Caco-2 (cell line): Measurements from ENCODE around the gene C13orf42. TPM values are rescaled to one million over a fixed set of nuclear protein-coding genes. Genes with fewer than 3 reads are reported as not detected.

ENCODE experiments used
- BruUV-seq: library from RNA; stranded (reverse); fragments of 400-500 nt; replicated peaks from 2 replicates; lab custom pipeline; 2021; lab: Mats Ljungman, UMichigan
- CTCF ChIA-PET: fragments of 300-600 bp; sonication (Branson Sonifier 250); formaldehyde crosslinking; loops from one replicate; lab custom pipeline; 2022; ENCODE audit warnings: antibody characterized with exemption; lab: Charles Lee
- POLR2A ChIA-PET: fragments of 300-600 bp; sonication (Branson Sonifier 250); formaldehyde crosslinking; loops from one replicate; lab custom pipeline; 2022; ENCODE audit warnings: antibody characterized with exemption; lab: Charles Lee
- DNase-seq, 2 experiments: peaks; one replicate each; pipeline versions ENCODE4 v3.0.0 to v3.0.0-alpha.2; 2020 to 2022
- H3K27me3 ChIP-seq: replicated peaks from 2 replicates; pipeline ENCODE4 v1.6.0; 2011; ENCODE audit warnings: low read length; ENCODE audit not compliant: control insufficient read depth, insufficient read depth
- H3K36me3 ChIP-seq: 2 replicates; pipeline ENCODE4 v1.5.1; 2011; ENCODE audit warnings: low read length; ENCODE audit not compliant: control insufficient read depth, insufficient read depth
- H3K4me1 ChIP-seq: fragments of 250-450 bp; sonication (Bioruptor Pico); 2 replicates; pipeline ENCODE4 v1.5.1; 2020; ENCODE audit warnings: mild to moderate bottlenecking
- H3K4me3 ChIP-seq: 2 replicates; pipeline ENCODE4 v1.5.1; 2011; ENCODE audit warnings: low read depth, mild to moderate bottlenecking, control low read depth, low read length
- H3K9me3 ChIP-seq: fragments of 250-450 bp; sonication (Bioruptor Pico); 2 replicates; pipeline ENCODE4 v1.5.1; 2020; ENCODE audit warnings: mild to moderate bottlenecking, moderate library complexity
- H3K27ac Mint-ChIP-seq: one replicate; pipeline ENCODE4 v1.8.0; 2022; ENCODE audit warnings: mixed read lengths; ENCODE audit not compliant: unreplicated experiment
- H3K27me3 Mint-ChIP-seq: one replicate; pipeline ENCODE4 v1.8.0; 2022; ENCODE audit warnings: mixed read lengths; ENCODE audit not compliant: insufficient read depth, unreplicated experiment
- H3K36me3 Mint-ChIP-seq: one replicate; pipeline ENCODE4 v1.8.0; 2022; ENCODE audit warnings: mild to moderate bottlenecking, mixed read lengths; ENCODE audit not compliant: insufficient read depth, unreplicated experiment
- H3K4me1 Mint-ChIP-seq: one replicate; pipeline ENCODE4 v1.8.0; 2022; ENCODE audit warnings: low read depth, mixed read lengths; ENCODE audit not compliant: unreplicated experiment
- H3K4me3 Mint-ChIP-seq: one replicate; pipeline ENCODE4 v1.8.0; 2022; ENCODE audit warnings: mild to moderate bottlenecking, moderate library complexity, mixed read lengths; ENCODE audit not compliant: unreplicated experiment
- H3K9me3 Mint-ChIP-seq: one replicate; pipeline ENCODE4 v1.8.0; 2022; ENCODE audit warnings: mixed read lengths; ENCODE audit not compliant: unreplicated experiment
- CTCF ChIP-seq, 2 experiments: fragments of 200-600 bp in 1 of 2; IDR thresholded peaks; 1 replicate in 1 of 2; 2 replicates in 1 of 2; pipeline versions ENCODE4 v1.5.1 to v1.8.0; 2011 to 2022; ENCODE audit warnings: antibody characterized with exemption in 1 of 2, control low read depth in 1 of 2, inconsistent platforms in 1 of 2, low read depth in 1 of 2, low read length in 1 of 2, mild to moderate bottlenecking in 1 of 2, moderate library complexity in 1 of 2; ENCODE audit not compliant: insufficient read depth in 1 of 2, severe bottlenecking in 1 of 2, unreplicated experiment in 1 of 2
- intact Hi-C: fragments of 100-400 bp; cut with micrococcal nuclease; formaldehyde crosslinking; loops from one replicate; pipeline ENCODE4 v1.10.0; 2022; ENCODE audit not compliant: unreplicated experiment
- total RNA-seq: library from RNA; stranded (reverse); gene quantifications from 2 replicates; pipeline ENCODE4 v1.2.3, GENCODE V29; 2022

The C13orf42 gene
- total RNA-seq, 1 experiment from 2014 or later, result not detected

DNA sequence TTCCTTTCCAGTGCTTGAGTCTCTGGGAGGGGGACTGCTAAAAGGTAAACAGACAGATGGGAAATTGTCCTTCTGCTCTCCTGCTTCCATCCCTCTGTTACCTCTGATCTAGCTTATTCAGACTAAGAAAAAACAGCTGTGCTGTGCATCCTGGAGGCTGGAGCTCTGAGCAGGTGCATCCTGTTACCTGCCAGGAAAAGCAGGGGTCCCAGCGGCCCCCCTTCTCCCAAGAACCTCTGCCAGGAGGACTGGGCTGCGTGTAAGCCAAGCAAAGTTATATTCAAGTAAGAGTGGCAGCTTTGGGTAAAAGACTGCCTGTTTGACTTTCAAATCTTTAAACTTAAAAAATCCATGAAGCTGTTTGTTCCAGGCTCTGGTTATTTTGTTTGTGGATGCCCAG, 75.1 kb downstream of the C13orf42 start:
- Histone ChIP-seq H3K9me3 (no peaks in the 10 kb centered on the region), H3K4me1 (peaks cover 4% of the 10 kb centered on the region; the same call in 1 of the 2 replicates), H3K27me3 (no peaks in the 10 kb centered on the region), H3K4me3 (no peak overlapping the region), H3K36me3 (no peaks in the 10 kb centered on the region)
- H3K9me3 Mint-ChIP-seq, result no peaks in the 10 kb centered on the region
- ChIA-PET CTCF (interaction anchor here (1.2 kb wide), 1 partner anchor 47 kb away, joined by 5 read pairs; no protein-coding TSS in a partner anchor), POLR2A (no interaction called here)
- H3K4me1 Mint-ChIP-seq, result peaks cover 17% of the 10 kb centered on the region
- H3K27ac Mint-ChIP-seq, result no peak overlapping the region
- no peak for TF ChIP-seq CTCF (IDR thresholded peaks at IDR 0.05; ENCODE audit: insufficient read depth in 1 of 2, low read depth in 1 of 2, low read length in 1 of 2, severe bottlenecking in 1 of 2, unreplicated experiment in 1 of 2)
- H3K27me3 Mint-ChIP-seq, result no peaks in the 10 kb centered on the region
- no peak for DNase-seq
- H3K36me3 Mint-ChIP-seq, result no peaks in the 10 kb centered on the region
- no TSS peak for BruUV-seq
- intact Hi-C loops, result loop anchor here (2.0 kb wide), 2 partner anchors 43 to 67 kb away; no protein-coding TSS in a partner anchor
- H3K4me3 Mint-ChIP-seq, result no peak overlapping the region

DNA sequence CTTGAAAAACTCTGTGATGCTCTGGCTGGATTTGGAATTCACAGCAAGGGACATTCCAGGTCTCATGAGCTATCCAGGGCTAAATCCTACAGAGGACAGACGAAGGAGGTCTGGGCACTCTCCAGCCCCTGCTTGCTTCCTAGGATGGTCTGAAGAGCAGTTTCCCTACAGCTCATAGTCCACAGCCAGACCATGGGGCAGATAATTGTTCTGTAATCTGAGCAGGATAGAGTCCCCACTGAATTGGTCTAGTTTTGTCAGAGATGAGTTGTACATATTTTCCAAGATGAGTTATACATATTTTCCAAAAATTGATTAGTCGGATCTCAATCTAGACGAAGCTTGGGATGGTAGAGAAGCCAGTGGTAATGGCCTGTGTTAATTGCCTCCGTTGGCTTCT, 75.6 kb downstream of the C13orf42 start:
- TF ChIP-seq CTCF (IDR thresholded peaks at IDR 0.05; ENCODE audit: insufficient read depth in 1 of 2, low read depth in 1 of 2, low read length in 1 of 2, severe bottlenecking in 1 of 2, unreplicated experiment in 1 of 2), result no peak
- ChIA-PET CTCF (interaction anchor here (1.0 to 1.7 kb wide), 3 partner anchors 8 to 47 kb away, joined by 4 to 5 read pairs (median 5); no protein-coding TSS in a partner anchor), POLR2A (no interaction called here)
- no TSS peak for BruUV-seq
- H3K9me3 ChIP-seq, result no peaks in the 10 kb centered on the region
- intact Hi-C loops, result loop anchor here (2.0 kb wide), 2 partner anchors 43 to 67 kb away; no protein-coding TSS in a partner anchor
- H3K4me3 Mint-ChIP-seq, result no peak overlapping the region
- no peaks in the 10 kb centered on the region for H3K36me3 Mint-ChIP-seq
- H3K4me1 ChIP-seq, result peaks cover 4% of the 10 kb centered on the region; the same call in 1 of the 2 replicates
- H3K27me3 Mint-ChIP-seq, result no peaks in the 10 kb centered on the region
- H3K9me3 Mint-ChIP-seq, result no peaks in the 10 kb centered on the region
- H3K27me3 ChIP-seq, result no peaks in the 10 kb centered on the region
- H3K36me3 ChIP-seq, result no peaks in the 10 kb centered on the region
- DNase-seq, result no peak
- no peak overlapping the region for H3K27ac Mint-ChIP-seq
- no peak overlapping the region for H3K4me3 ChIP-seq
- peaks cover 17% of the 10 kb centered on the region for H3K4me1 Mint-ChIP-seq

DNA sequence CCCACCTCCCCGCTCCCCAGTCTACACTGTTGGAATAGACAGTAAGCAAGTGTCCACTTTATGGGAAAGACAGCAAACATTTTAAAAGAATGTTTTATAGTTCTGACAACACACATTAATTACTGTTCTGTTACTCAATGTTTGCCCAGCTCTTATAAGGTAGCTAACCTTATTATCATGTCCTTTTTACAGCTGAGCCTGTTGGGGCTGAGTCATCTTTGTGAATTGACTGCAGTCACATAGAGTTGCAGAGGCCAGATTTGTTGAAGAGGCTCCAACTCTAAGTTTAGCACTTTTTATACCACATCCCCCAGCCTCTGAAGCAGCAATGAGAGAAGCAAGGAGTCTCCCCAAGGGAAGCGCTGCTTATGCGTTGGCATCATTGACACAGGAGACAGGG, 76.2 kb downstream of the C13orf42 start:
- TF ChIP-seq CTCF (IDR thresholded peaks at IDR 0.05; ENCODE audit: insufficient read depth in 1 of 2, low read depth in 1 of 2, low read length in 1 of 2, severe bottlenecking in 1 of 2, unreplicated experiment in 1 of 2), result no peak
- H3K4me1 ChIP-seq, result peaks cover 4% of the 10 kb centered on the region; the same call in 1 of the 2 replicates
- Mint-ChIP-seq H3K27ac (no peak overlapping the region), H3K27me3 (no peaks in the 10 kb centered on the region), H3K36me3 (no peaks in the 10 kb centered on the region), H3K4me1 (peaks cover 17% of the 10 kb centered on the region), H3K4me3 (no peak overlapping the region), H3K9me3 (no peaks in the 10 kb centered on the region)
- ChIA-PET CTCF (interaction anchor here (1.0 to 1.7 kb wide), 3 partner anchors 9 to 46 kb away, joined by 4 to 5 read pairs (median 5); no protein-coding TSS in a partner anchor), POLR2A (no interaction called here)
- BruUV-seq, result no TSS peak
- intact Hi-C loops, result loop anchor here (2.0 kb wide), 2 partner anchors 42 to 66 kb away; no protein-coding TSS in a partner anchor
- no peaks in the 10 kb centered on the region for H3K9me3 ChIP-seq
- DNase-seq, result peak in 1 of 2 experiments; percentile 9
- H3K27me3 ChIP-seq, result no peaks in the 10 kb centered on the region
- H3K4me3 ChIP-seq, result no peak overlapping the region
- H3K36me3 ChIP-seq, result no peaks in the 10 kb centered on the region
